BLaER1 (cell line): Measurements from ENCODE around the gene PLXNA3.

Experiments used
- H3K27ac ChIP-seq: shearing (Covaris generic); formaldehyde crosslinking; 2 replicates; pipeline ENCODE4 v1.8.1; 2022
- H3K27me3 ChIP-seq: shearing (Covaris generic); formaldehyde crosslinking; 2 replicates; pipeline ENCODE4 v1.8.1; 2022
- H3K36me3 ChIP-seq: shearing (Covaris generic); formaldehyde crosslinking; 2 replicates; pipeline ENCODE4 v1.8.1; 2022
- H3K4me1 ChIP-seq: shearing (Covaris generic); formaldehyde crosslinking; 2 replicates; pipeline ENCODE4 v1.8.1; 2022
- H3K4me2 ChIP-seq: shearing (Covaris generic); formaldehyde crosslinking; 2 replicates; pipeline ENCODE4 v1.8.1; 2022
- H3K4me3 ChIP-seq: shearing (Covaris generic); formaldehyde crosslinking; 2 replicates; pipeline ENCODE4 v1.8.1; 2022
- H3K9ac ChIP-seq: shearing (Covaris generic); formaldehyde crosslinking; 2 replicates; pipeline ENCODE4 v1.8.1; 2022
- H3K9me3 ChIP-seq: shearing (Covaris generic); formaldehyde crosslinking; 2 replicates; pipeline ENCODE4 v1.8.1; 2022
- H4K20me1 ChIP-seq: shearing (Covaris generic); formaldehyde crosslinking; 2 replicates; pipeline ENCODE4 v1.8.1; 2022
- Cebpa-rat ChIP-seq: shearing (Covaris generic); IDR thresholded peaks from 2 replicates; pipeline ENCODE4 v1.8.1; 2022

PLXNA3 gene

GRCh38 chrX:154420402-154420756 lies 37.7 kb upstream of the PLXNA3 start:
- Histone ChIP-seq H3K27me3 (peaks cover 53% of the 10 kb centered on the region), H3K9me3 (no peaks in the 10 kb centered on the region), H3K27ac (no peak overlapping the region), H3K9ac (no peak overlapping the region), H3K36me3 (peaks cover 10% of the 10 kb centered on the region; the same call in 1 of the 2 replicates), H3K4me2 (no peak overlapping the region), H4K20me1 (peaks cover 16% of the 10 kb centered on the region; the same call in 1 of the 2 replicates), H3K4me1 (no peaks in the 10 kb centered on the region), H3K4me3 (no peak overlapping the region)
- TF ChIP-seq Cebpa-rat: no peak

DNA sequence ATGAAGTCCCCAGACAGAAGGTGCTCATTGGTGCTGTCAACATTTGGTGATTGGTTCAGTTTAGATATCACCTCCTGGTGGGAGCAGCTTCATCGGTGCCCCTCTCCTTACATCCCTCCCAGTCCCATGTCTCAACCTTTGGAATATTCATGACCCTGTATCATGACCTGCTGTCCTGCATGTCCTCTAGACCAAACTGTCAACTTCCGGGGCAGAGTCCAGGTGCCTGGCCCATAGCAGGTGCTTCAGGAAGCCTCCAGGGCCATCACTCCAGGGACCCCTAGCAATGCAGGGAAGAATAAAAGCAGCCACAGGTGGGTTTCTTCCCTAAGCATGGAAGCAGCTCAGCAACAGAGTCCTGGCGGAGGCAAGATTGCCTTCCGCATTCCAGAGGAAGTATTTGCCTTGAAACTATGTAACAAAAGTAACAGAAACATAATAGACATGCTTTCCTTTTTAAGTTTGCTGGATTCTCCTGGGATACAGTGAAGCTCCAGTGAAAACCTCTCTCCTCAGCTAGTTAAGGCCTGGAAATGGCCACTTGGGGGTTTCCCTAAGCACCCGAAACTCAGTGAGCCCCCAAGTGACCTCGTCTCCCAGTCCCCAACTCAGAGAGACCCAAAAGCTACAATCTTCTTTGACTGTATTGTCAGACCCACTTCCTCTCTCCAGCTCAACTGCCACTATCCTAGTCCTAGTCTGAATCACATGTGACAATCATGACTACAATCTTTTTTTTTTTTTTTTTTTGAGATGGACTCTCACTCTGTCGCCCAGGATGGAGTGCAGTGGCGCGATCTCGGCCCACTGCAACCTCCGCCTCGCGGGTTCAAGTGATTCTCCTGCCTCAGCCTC lies 30.9 kb upstream of the PLXNA3 start:
- H3K4me3 ChIP-seq: no peak overlapping the region
- peaks cover 6% of the 10 kb centered on the region for H4K20me1 ChIP-seq
- H3K27me3 ChIP-seq: peaks cover 5% of the 10 kb centered on the region; the same call in 1 of the 2 replicates
- H3K9me3 ChIP-seq: peaks cover 18% of the 10 kb centered on the region; the same call in 1 of the 2 replicates
- H3K36me3 ChIP-seq: peaks cover 12% of the 10 kb centered on the region
- TF ChIP-seq Cebpa-rat: no peak
- H3K4me1 ChIP-seq: peaks cover 36% of the 10 kb centered on the region
- no peak overlapping the region for H3K9ac ChIP-seq
- no peak overlapping the region for H3K27ac ChIP-seq
- peak overlapping the region; percentile 67 for H3K4me2 ChIP-seq

- H3K9ac ChIP-seq: peak within 1 kb of the TSS; percentile 79
- peaks cover 18% of the 10 kb centered on the region; the same call in 1 of the 2 replicates for H3K9me3 ChIP-seq
Observed at GRCh38 chrX:154428176-154429171, 29.6 kb upstream of the PLXNA3 start, which contains the start of gene ATP6AP1. TSS of gene ATP6AP1 (plus strand) at chrX:154428677. CDS start at chrX:154428693, 16 bp downstream.

GRCh38 chrX:154429711-154430110 lies 28.4 kb upstream of the PLXNA3 start:
- H3K4me3 ChIP-seq: peak overlapping the region; percentile 78; the same call in 1 of the 2 replicates
- peaks cover 38% of the 10 kb centered on the region for H3K36me3 ChIP-seq
- H3K27me3 ChIP-seq: peaks cover 17% of the 10 kb centered on the region; the same call in 1 of the 2 replicates
- no peak overlapping the region for H3K9ac ChIP-seq
- no peak for TF ChIP-seq Cebpa-rat
- no peak overlapping the region for H3K27ac ChIP-seq
- peaks cover 9% of the 10 kb centered on the region for H4K20me1 ChIP-seq
- H3K4me1 ChIP-seq: peaks cover 36% of the 10 kb centered on the region
- H3K4me2 ChIP-seq: peak overlapping the region; percentile 77
- H3K9me3 ChIP-seq: peaks cover 18% of the 10 kb centered on the region; the same call in 1 of the 2 replicates

More at GRCh38 chrX:154428176-154429171, 29.6 kb upstream of the PLXNA3 start, which contains the start of gene ATP6AP1:
- TF ChIP-seq Cebpa-rat: no peak
- peak within 1 kb of the TSS; percentile 78 for H3K4me3 ChIP-seq
- peaks cover 14% of the 10 kb centered on the region; the same call in 1 of the 2 replicates for H3K27me3 ChIP-seq
- peaks cover 36% of the 10 kb centered on the region for H3K4me1 ChIP-seq
- H4K20me1 ChIP-seq: peaks cover 9% of the 10 kb centered on the region
- peak within 1 kb of the TSS; percentile 77 for H3K4me2 ChIP-seq
- H3K27ac ChIP-seq: peak within 1 kb of the TSS; percentile 74
- H3K36me3 ChIP-seq: peaks cover 26% of the 10 kb centered on the region

DNA sequence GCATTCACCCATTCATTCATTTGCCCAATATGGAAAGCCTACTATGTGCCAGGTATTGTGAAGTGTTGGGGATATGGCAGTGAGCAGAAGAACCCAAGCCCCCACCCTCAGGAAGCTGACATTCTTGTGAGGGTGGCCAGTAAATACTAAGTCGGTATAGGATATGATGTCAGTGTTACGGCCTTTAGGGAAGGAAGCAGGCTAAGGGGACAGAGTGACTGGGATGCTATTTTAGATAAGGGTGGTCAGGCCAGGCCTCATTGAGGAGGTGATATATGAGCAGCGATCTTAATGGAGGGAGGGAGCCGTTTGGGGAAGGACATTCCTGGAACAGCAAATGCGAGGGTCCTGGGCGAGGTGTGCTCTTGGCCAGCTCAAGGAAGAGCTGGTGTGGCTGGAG lies 27.6 kb upstream of the PLXNA3 start:
- Histone ChIP-seq H3K27me3 (peaks cover 17% of the 10 kb centered on the region; the same call in 1 of the 2 replicates), H3K9ac (no peak overlapping the region), H3K27ac (no peak overlapping the region), H3K4me2 (peak overlapping the region; percentile 77), H4K20me1 (peaks cover 9% of the 10 kb centered on the region), H3K4me3 (no peak overlapping the region), H3K9me3 (peaks cover 18% of the 10 kb centered on the region; the same call in 1 of the 2 replicates), H3K4me1 (peaks cover 36% of the 10 kb centered on the region), H3K36me3 (peaks cover 46% of the 10 kb centered on the region)
- TF ChIP-seq Cebpa-rat: no peak

DNA sequence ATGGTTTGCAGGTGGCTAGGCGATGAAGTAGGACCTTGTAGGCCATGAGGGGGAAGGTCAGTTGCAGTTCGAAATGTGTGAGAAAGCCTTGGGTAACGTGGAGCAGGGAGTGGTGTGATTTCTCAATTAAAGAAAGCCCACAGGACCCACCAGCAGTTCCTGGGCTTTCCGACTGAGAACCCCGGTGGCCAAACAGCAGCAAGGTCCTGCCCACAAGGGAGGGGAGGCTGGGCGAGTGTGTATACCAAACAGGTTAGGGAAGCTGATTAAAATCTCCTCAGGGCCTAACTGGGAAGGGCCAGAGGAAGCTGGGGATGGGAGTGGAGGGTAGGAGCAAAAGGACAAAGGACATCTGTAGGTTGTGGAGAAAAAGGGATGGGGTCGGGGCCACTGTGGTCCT lies 27.2 kb upstream of the PLXNA3 start:
- Histone ChIP-seq H3K9ac (no peak overlapping the region), H3K36me3 (peaks cover 48% of the 10 kb centered on the region), H3K27ac (no peak overlapping the region), H3K4me3 (no peak overlapping the region), H3K4me2 (peak overlapping the region; percentile 77), H4K20me1 (peaks cover 9% of the 10 kb centered on the region), H3K27me3 (peaks cover 17% of the 10 kb centered on the region; the same call in 1 of the 2 replicates), H3K9me3 (peaks cover 18% of the 10 kb centered on the region; the same call in 1 of the 2 replicates), H3K4me1 (peaks cover 37% of the 10 kb centered on the region)
- no peak for TF ChIP-seq Cebpa-rat

DNA sequence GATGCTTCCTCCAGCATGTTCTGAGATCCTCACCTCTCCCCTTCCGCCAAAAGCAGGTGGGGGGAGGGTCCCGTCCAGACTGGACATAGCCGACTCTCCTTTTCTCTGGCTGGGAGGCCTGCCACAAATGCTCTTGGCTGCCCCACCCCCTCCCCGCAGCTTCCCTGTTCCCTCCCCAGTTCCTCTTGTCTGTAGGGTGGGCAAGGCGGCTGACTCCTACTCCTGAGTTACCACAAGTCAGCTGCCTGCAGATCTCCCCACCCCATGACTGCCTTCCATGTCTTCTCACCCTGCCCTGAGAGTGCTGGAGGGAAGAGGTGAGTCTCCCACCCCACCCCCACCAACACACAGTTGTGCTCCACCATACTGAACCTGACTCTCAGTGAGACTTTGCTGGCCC lies 26.7 kb upstream of the PLXNA3 start:
- peaks cover 17% of the 10 kb centered on the region; the same call in 1 of the 2 replicates for H3K27me3 ChIP-seq
- peak overlapping the region; percentile 77 for H3K4me2 ChIP-seq
- no peak for TF ChIP-seq Cebpa-rat
- no peak overlapping the region for H3K4me3 ChIP-seq
- peaks cover 18% of the 10 kb centered on the region; the same call in 1 of the 2 replicates for H3K9me3 ChIP-seq
- peaks cover 41% of the 10 kb centered on the region for H3K4me1 ChIP-seq
- no peak overlapping the region for H3K27ac ChIP-seq
- H4K20me1 ChIP-seq: peaks cover 9% of the 10 kb centered on the region
- peaks cover 48% of the 10 kb centered on the region for H3K36me3 ChIP-seq
- H3K9ac ChIP-seq: no peak overlapping the region

GRCh38 chrX:154432210-154432609 lies 25.9 kb upstream of the PLXNA3 start:
- Histone ChIP-seq H4K20me1 (peaks cover 9% of the 10 kb centered on the region), H3K36me3 (peaks cover 48% of the 10 kb centered on the region), H3K4me2 (no peak overlapping the region), H3K27ac (no peak overlapping the region), H3K4me3 (no peak overlapping the region), H3K4me1 (peaks cover 36% of the 10 kb centered on the region), H3K27me3 (peaks cover 17% of the 10 kb centered on the region; the same call in 1 of the 2 replicates), H3K9ac (no peak overlapping the region), H3K9me3 (peaks cover 18% of the 10 kb centered on the region; the same call in 1 of the 2 replicates)
- no peak for TF ChIP-seq Cebpa-rat

DNA sequence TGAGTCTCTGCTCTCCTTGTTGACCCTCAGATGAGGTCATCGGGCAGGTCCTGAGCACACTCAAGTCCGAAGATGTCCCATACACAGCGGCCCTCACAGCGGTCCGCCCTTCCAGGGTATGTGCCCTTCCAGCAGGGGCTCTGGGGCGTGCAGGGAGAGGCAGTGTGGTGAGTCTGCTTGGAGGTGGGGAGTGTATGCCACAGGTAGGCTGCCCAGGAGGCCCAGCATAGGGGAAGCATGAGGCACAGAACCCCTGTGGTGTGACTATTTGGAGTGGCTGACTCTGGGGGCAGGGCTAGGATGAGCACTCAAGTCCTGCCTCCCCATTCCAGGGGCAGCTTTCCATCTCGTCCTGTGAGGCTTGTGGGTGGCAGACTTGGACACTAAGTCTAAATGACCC lies 24.5 kb upstream of the PLXNA3 start:
- Histone ChIP-seq H4K20me1 (peaks cover 18% of the 10 kb centered on the region), H3K9me3 (peaks cover 19% of the 10 kb centered on the region), H3K27me3 (peaks cover 17% of the 10 kb centered on the region; the same call in 1 of the 2 replicates), H3K4me3 (no peak overlapping the region), H3K27ac (no peak overlapping the region), H3K9ac (no peak overlapping the region), H3K4me2 (no peak overlapping the region), H3K36me3 (peaks cover 48% of the 10 kb centered on the region), H3K4me1 (peaks cover 33% of the 10 kb centered on the region)
- no peak for TF ChIP-seq Cebpa-rat
